OCI-LY7 (cell line): ENCODE measurements around the gene MMS22L. TPM values are rescaled to one million over a fixed set of nuclear protein-coding genes. Genes with fewer than 3 reads are reported as not detected.

Experiments used
- BruUV-seq: library from RNA; stranded (reverse); fragments of 400-500 nt; replicated peaks from 2 replicates; lab custom pipeline; 2021; lab: Mats Ljungman, UMichigan
- CTCF ChIA-PET: fragments of 300-600 bp; sonication (Branson Sonifier 250); formaldehyde crosslinking; loops from one replicate; lab custom pipeline; 2022; ENCODE audit warnings: antibody characterized with exemption; ENCODE audit not compliant: unreplicated experiment; lab: Charles Lee
- POLR2A ChIA-PET: fragments of 300-600 bp; sonication (Branson Sonifier 250); formaldehyde crosslinking; loops from one replicate; lab custom pipeline; 2022; ENCODE audit warnings: antibody characterized with exemption; lab: Charles Lee
- DNase-seq: peaks from one replicate; pipeline ENCODE4 v3.0.0-alpha.2; 2015; ENCODE audit warnings: low spot score
- H2AFZ ChIP-seq: fragments of 200-600 bp; sonication (generic), shearing (Covaris generic); 2 replicates; pipeline ENCODE4 v1.6.1; 2014; ENCODE audit warnings: mild to moderate bottlenecking, antibody characterized with exemption, low read length, moderate library complexity
- H3K27ac ChIP-seq: fragments of 200-600 bp; sonication (generic); 2 replicates; pipeline ENCODE4 v1.5.1; 2014; ENCODE audit warnings: mixed run types, low read depth, mild to moderate bottlenecking, moderate library complexity, low read length, inconsistent platforms; ENCODE audit not compliant: poor library complexity, severe bottlenecking
- H3K36me3 ChIP-seq: fragments of 200-600 bp; sonication (generic); 2 replicates; pipeline ENCODE4 v1.6.1; 2014; ENCODE audit warnings: mild to moderate bottlenecking, antibody characterized with exemption, low read length, moderate library complexity, mixed read lengths; ENCODE audit not compliant: insufficient read depth
- H3K4me1 ChIP-seq: fragments of 200-600 bp; sonication (generic); 2 replicates; pipeline ENCODE4 v1.5.1; 2014; ENCODE audit warnings: mild to moderate bottlenecking, low read length; ENCODE audit not compliant: insufficient read depth, poor library complexity, severe bottlenecking
- H3K4me2 ChIP-seq: fragments of 200-600 bp; sonication (generic); 2 replicates; pipeline ENCODE4 v1.6.1; 2014; ENCODE audit warnings: mild to moderate bottlenecking, low read length
- H3K4me3 ChIP-seq: fragments of 200-600 bp; sonication (generic); 2 replicates; pipeline ENCODE4 v1.5.1; 2014; ENCODE audit warnings: mild to moderate bottlenecking, low read depth, low read length; ENCODE audit not compliant: poor library complexity, severe bottlenecking
- H3K79me2 ChIP-seq: fragments of 200-600 bp; sonication (generic); 2 replicates; pipeline ENCODE4 v1.6.1; 2016; ENCODE audit warnings: low read depth, mild to moderate bottlenecking, low read length, moderate library complexity, mixed read lengths; ENCODE audit not compliant: insufficient read depth
- H3K9me2 ChIP-seq: fragments of 200-600 bp; sonication (generic); 2 replicates; pipeline ENCODE4 v1.6.1; 2016; ENCODE audit warnings: mild to moderate bottlenecking, low read length, mixed read lengths; ENCODE audit not compliant: insufficient read depth
- H3K9me3 ChIP-seq: fragments of 200-600 bp; sonication (generic); 2 replicates; pipeline ENCODE4 v1.6.1; 2014; ENCODE audit warnings: mild to moderate bottlenecking, mixed run types, low read length, mixed read lengths
- H4K20me1 ChIP-seq: fragments of 200-600 bp; sonication (generic); 2 replicates; pipeline ENCODE4 v1.6.1; 2014; ENCODE audit warnings: mild to moderate bottlenecking, antibody characterized with exemption, low read length, moderate library complexity, mixed read lengths; ENCODE audit not compliant: insufficient read depth
- EZH2phosphoT487 ChIP-seq: fragments of 200-600 bp; sonication (generic); IDR thresholded peaks from 2 replicates; pipeline ENCODE4 v1.6.1; 2018; ENCODE audit warnings: low read depth, borderline replicate concordance, mild to moderate bottlenecking, mixed run types, antibody characterized with exemption, low read length, moderate library complexity, mixed read lengths
- intact Hi-C: fragments of 100-400 bp; cut with micrococcal nuclease; formaldehyde crosslinking; loops from one replicate; pipeline ENCODE4 v1.10.0; 2022; ENCODE audit not compliant: unreplicated experiment
- total RNA-seq, 2 experiments: library from RNA; depleted of rRNA in 1 of 2; stranded (reverse); fragments of >200 nt in 1 of 2; shearing (Covaris generic) in 1 of 2; gene quantifications; 2 replicates each; pipeline ENCODE4 v1.2.3, GENCODE V29; 2014 to 2022
- TF ChIP-seq, protein P1 (sequence below): fragments of 200-600 bp; sonication (generic); conservative IDR thresholded peaks from 2 replicates; pipeline ENCODE4 v1.5.1; 2014; ENCODE audit warnings: mild to moderate bottlenecking, antibody characterized with exemption, low read length, moderate library complexity, mixed read lengths

MMS22L gene
- total RNA-seq, 2 experiments from 2014 or later: 50.2 to 62.3 TPM

DNA sequence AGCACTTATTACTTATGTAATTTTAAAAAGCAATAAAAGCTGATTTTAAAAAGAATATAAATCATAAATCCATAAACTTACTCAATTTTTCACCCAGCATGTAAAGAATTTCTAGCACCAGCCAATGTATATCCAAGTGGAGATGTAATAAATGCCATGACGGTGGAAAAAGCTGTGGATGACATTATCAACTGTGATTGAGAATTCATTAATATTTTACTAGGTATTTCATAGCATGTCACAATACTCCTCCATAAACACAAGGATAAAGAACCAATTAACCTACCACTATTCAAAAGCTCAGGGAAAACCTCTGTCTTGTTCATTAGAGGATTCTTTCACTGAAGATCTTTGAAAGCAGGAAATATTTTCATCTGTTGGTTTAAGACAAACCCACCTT, 13.2 kb downstream of the MMS22L start:
- H3K9me2 ChIP-seq: no peaks in the 10 kb centered on the region
- H3K79me2 ChIP-seq: peaks cover 71% of the 10 kb centered on the region; the same call in 1 of the 2 replicates
- no peak overlapping the region for H2AFZ ChIP-seq
- TF ChIP-seq EZH2phosphoT487: no peak
- TF ChIP-seq, protein P1, sequence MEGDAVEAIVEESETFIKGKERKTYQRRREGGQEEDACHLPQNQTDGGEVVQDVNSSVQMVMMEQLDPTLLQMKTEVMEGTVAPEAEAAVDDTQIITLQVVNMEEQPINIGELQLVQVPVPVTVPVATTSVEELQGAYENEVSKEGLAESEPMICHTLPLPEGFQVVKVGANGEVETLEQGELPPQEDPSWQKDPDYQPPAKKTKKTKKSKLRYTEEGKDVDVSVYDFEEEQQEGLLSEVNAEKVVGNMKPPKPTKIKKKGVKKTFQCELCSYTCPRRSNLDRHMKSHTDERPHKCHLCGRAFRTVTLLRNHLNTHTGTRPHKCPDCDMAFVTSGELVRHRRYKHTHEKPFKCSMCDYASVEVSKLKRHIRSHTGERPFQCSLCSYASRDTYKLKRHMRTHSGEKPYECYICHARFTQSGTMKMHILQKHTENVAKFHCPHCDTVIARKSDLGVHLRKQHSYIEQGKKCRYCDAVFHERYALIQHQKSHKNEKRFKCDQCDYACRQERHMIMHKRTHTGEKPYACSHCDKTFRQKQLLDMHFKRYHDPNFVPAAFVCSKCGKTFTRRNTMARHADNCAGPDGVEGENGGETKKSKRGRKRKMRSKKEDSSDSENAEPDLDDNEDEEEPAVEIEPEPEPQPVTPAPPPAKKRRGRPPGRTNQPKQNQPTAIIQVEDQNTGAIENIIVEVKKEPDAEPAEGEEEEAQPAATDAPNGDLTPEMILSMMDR: no peak
- no peak overlapping the region for H3K27ac ChIP-seq
- POLR2A ChIA-PET: interaction anchor here (0.9 to 1.8 kb wide), 4 partner anchors 9 to 111 kb away, joined by 3 to 4 read pairs (median 4); no protein-coding TSS in a partner anchor
- no peaks in the 10 kb centered on the region for H3K4me1 ChIP-seq
- peaks cover 13% of the 10 kb centered on the region; the same call in 1 of the 2 replicates for H3K9me3 ChIP-seq
- no TSS peak for BruUV-seq
- no peak overlapping the region for H3K4me2 ChIP-seq
- H4K20me1 ChIP-seq: no peaks in the 10 kb centered on the region
- no peak for DNase-seq
- H3K36me3 ChIP-seq: peaks cover 100% of the 10 kb centered on the region
- intact Hi-C loops: no loop called here
- CTCF ChIA-PET: no interaction called here
- H3K4me3 ChIP-seq: no peak overlapping the region

DNA sequence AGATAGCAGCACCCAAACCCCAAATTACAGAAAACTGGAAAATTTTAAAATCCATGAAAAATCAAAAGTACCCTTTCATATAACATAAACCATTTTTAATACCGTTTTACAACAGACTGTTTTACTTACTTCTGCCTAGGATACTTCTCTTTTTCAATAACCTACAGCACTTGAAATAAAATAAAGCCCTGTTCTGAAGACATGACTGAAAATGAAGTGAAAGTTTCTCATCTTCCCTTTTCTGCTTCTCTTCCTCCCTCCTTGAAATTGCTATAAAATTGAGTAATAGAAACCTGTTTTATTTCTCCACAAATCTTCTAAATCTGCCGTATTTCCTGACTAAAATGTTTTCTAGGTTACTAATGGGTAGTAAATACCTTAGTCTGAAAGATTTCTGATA, 20.3 kb downstream of the MMS22L start:
- H2AFZ ChIP-seq: no peak overlapping the region
- H4K20me1 ChIP-seq: no peaks in the 10 kb centered on the region
- no TSS peak for BruUV-seq
- no peak for TF ChIP-seq EZH2phosphoT487
- TF ChIP-seq, protein P1: no peak
- no peak overlapping the region for H3K27ac ChIP-seq
- peaks cover 97% of the 10 kb centered on the region for H3K36me3 ChIP-seq
- DNase-seq: no peak
- peaks cover 32% of the 10 kb centered on the region; the same call in 1 of the 2 replicates for H3K79me2 ChIP-seq
- no peak overlapping the region for H3K4me2 ChIP-seq
- H3K9me2 ChIP-seq: no peaks in the 10 kb centered on the region
- peaks cover 13% of the 10 kb centered on the region; the same call in 1 of the 2 replicates for H3K9me3 ChIP-seq
- H3K4me3 ChIP-seq: no peak overlapping the region
- intact Hi-C loops: no loop called here
- CTCF ChIA-PET: no interaction called here
- H3K4me1 ChIP-seq: no peaks in the 10 kb centered on the region
- POLR2A ChIA-PET: no interaction called here

DNA sequence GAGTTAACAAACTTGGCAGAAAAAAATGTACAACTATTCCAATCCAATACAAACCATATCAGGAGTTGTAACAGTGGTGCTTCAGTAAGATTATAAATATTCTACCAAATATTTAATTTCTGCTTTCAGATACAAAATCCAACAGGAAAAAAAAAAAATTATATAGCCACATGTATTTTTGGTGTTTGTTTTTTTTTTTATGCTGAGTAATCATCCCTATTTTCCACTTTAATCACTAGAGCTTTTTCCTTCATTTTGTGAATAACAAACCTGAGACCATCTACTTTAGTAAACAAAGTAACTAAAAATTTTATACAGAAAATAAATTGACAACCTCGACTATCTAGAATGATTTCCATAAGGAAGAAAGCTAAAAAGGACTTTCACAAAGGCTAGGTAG, 36.2 kb downstream of the MMS22L start:
- DNase-seq: no peak
- Histone ChIP-seq H2AFZ (no peak overlapping the region), H3K4me3 (no peak overlapping the region), H3K4me2 (no peak overlapping the region), H3K9me2 (no peaks in the 10 kb centered on the region), H3K9me3 (no peaks in the 10 kb centered on the region), H3K79me2 (peaks cover 3% of the 10 kb centered on the region; the same call in 1 of the 2 replicates), H3K4me1 (no peaks in the 10 kb centered on the region), H4K20me1 (no peaks in the 10 kb centered on the region), H3K27ac (no peak overlapping the region), H3K36me3 (peaks cover 95% of the 10 kb centered on the region)
- no peak for TF ChIP-seq EZH2phosphoT487
- TF ChIP-seq, protein P1: no peak
- intact Hi-C loops: no loop called here
- CTCF ChIA-PET: interaction anchor here (0.6 kb wide), 1 partner anchor 234 kb away, joined by 5 read pairs; no protein-coding TSS in a partner anchor
- BruUV-seq: no TSS peak
- POLR2A ChIA-PET: interaction anchor here (1.1 kb wide), 1 partner anchor 11 kb away, joined by 3 read pairs; no protein-coding TSS in a partner anchor
